SK-N-SH treated with all-trans-retinoic acid at 6 μM for 48 hours (cell line): ENCODE measurements around the gene C4orf51.

Experiments
- ATAC-seq: fragments of 200-7000 bp; cut with Tn5 transposase; 3 replicates; pipeline ENCODE4 v1.9.1; 2020; ENCODE audit warnings: mild to moderate bottlenecking, moderate library complexity
- ARNTL ChIP-seq: fragments of 450-650 bp; formaldehyde crosslinking; IDR thresholded peaks from 2 replicates; pipeline ENCODE4 v1.5.0; 2020; ENCODE audit warnings: low read depth, mild to moderate bottlenecking, moderate library complexity, borderline replicate concordance
- BACH2 ChIP-seq: fragments of 250-450 bp; sonication (Bioruptor Pico); IDR thresholded peaks from 2 replicates; pipeline ENCODE4 v1.9.0; 2021; ENCODE audit warnings: mild to moderate bottlenecking, borderline replicate concordance
- CREB5 ChIP-seq: fragments of 250-450 bp; sonication (Bioruptor Pico); IDR thresholded peaks from 2 replicates; pipeline ENCODE4 v1.5.1; 2020; ENCODE audit warnings: low read depth, mild to moderate bottlenecking, moderate library complexity
- CSDC2 ChIP-seq: fragments of 250-450 bp; sonication (Bioruptor Pico); IDR thresholded peaks from 2 replicates; pipeline ENCODE4 v1.5.0; 2020; ENCODE audit warnings: mild to moderate bottlenecking, moderate library complexity
- CSRNP3 ChIP-seq: fragments of 250-450 bp; sonication (Bioruptor Pico); IDR thresholded peaks from 2 replicates; pipeline ENCODE4 v1.5.1; 2021; ENCODE audit warnings: mild to moderate bottlenecking, moderate library complexity
- GLIS3 ChIP-seq: fragments of 250-450 bp; sonication (Bioruptor Pico); IDR thresholded peaks from 2 replicates; pipeline ENCODE4 v1.5.0; 2020; ENCODE audit warnings: mild to moderate bottlenecking, moderate library complexity
- ISL1 ChIP-seq: fragments of 250-450 bp; sonication (Bioruptor Pico); IDR thresholded peaks from 2 replicates; pipeline ENCODE4 v2.1.2; 2022; ENCODE audit warnings: mild to moderate bottlenecking, moderate library complexity
- OSR1 ChIP-seq: fragments of 250-450 bp; sonication (Bioruptor Pico); IDR thresholded peaks from 2 replicates; pipeline ENCODE4 v1.8.0; 2022; ENCODE audit warnings: moderate library complexity, mild to moderate bottlenecking, inconsistent platforms
- PATZ1 ChIP-seq: fragments of 250-450 bp; sonication (Bioruptor Pico); IDR thresholded peaks from 2 replicates; pipeline ENCODE4 v1.8.0; 2020; ENCODE audit warnings: mild to moderate bottlenecking, moderate library complexity, borderline replicate concordance
- POU6F1 ChIP-seq: fragments of 250-450 bp; sonication (Bioruptor Pico); IDR thresholded peaks from 2 replicates; pipeline ENCODE4 v1.8.0; 2021; ENCODE audit warnings: low read depth, mild to moderate bottlenecking, moderate library complexity, borderline replicate concordance
- RARB ChIP-seq: fragments of 250-450 bp; sonication (Bioruptor Pico); IDR thresholded peaks from 2 replicates; pipeline ENCODE4 v1.8.0; 2021; ENCODE audit warnings: mild to moderate bottlenecking, moderate library complexity
- SNAI2 ChIP-seq: fragments of 250-450 bp; sonication (Bioruptor Pico); IDR thresholded peaks from 2 replicates; pipeline ENCODE4 v1.5.0; 2020; ENCODE audit warnings: mild to moderate bottlenecking, moderate library complexity
- TCF4 ChIP-seq: fragments of 250-450 bp; sonication (Bioruptor Pico); IDR thresholded peaks from 2 replicates; pipeline ENCODE4 v1.8.0; 2021; ENCODE audit warnings: mild to moderate bottlenecking, moderate library complexity, borderline replicate concordance
- TOX ChIP-seq: fragments of 250-450 bp; sonication (Bioruptor Pico); IDR thresholded peaks from 2 replicates; pipeline ENCODE4 v1.8.0; 2021; ENCODE audit warnings: mild to moderate bottlenecking, moderate library complexity, borderline replicate concordance
- TSHZ2 ChIP-seq: fragments of 250-450 bp; sonication (Bioruptor Pico); IDR thresholded peaks from 2 replicates; pipeline ENCODE4 v1.5.0; 2020; ENCODE audit warnings: mild to moderate bottlenecking, moderate library complexity
- ZFP3 ChIP-seq: fragments of 250-450 bp; sonication (Bioruptor Pico); IDR thresholded peaks from 2 replicates; pipeline ENCODE4 v1.5.0; 2020; ENCODE audit warnings: mild to moderate bottlenecking, moderate library complexity
- ZNF565 ChIP-seq: fragments of 450-650 bp; formaldehyde crosslinking; conservative IDR thresholded peaks from 2 replicates; pipeline ENCODE4 v1.5.0; 2020; ENCODE audit warnings: low read depth, mild to moderate bottlenecking, moderate library complexity

Gene C4orf51

GRCh38 chr4:145670422-145670821, 9.5 kb upstream of the C4orf51 start:
- ATAC-seq: no peak
- TF ChIP-seq PATZ1 (CRISPR knock-in tag) (no peak), CSDC2 (CRISPR knock-in tag) (no peak), ARNTL (CRISPR knock-in tag) (no peak), TOX (CRISPR knock-in tag) (no peak), ZFP3 (CRISPR knock-in tag) (no peak), CSRNP3 (no peak), BACH2 (no peak), ZNF565 (CRISPR knock-in tag) (no peak), SNAI2 (no peak), OSR1 (CRISPR knock-in tag) (no peak), ISL1 (CRISPR knock-in tag) (no peak), TSHZ2 (CRISPR knock-in tag) (no peak), TCF4 (CRISPR knock-in tag) (no peak), POU6F1 (CRISPR knock-in tag) (no peak), RARB (CRISPR knock-in tag) (no peak)

- ATAC-seq: peak; percentile 98
- TF ChIP-seq GLIS3 (CRISPR knock-in tag): no peak
These were observed 426 bp upstream of the C4orf51 start for GRCh38 chr4:145679520-145679919.

GRCh38 chr4:145680902-145681301, 956 bp downstream of the C4orf51 start:
- TF ChIP-seq RARB (CRISPR knock-in tag): no peak
- ATAC-seq: no peak

- ATAC-seq: no peak
These were observed 1.6 kb downstream of the C4orf51 start for GRCh38 chr4:145681518-145681917.

More at GRCh38 chr4:145681518-145681917, 1.6 kb downstream of the C4orf51 start:
- TF ChIP-seq PATZ1 (CRISPR knock-in tag) (no peak), ISL1 (CRISPR knock-in tag) (no peak), CREB5 (CRISPR knock-in tag) (no peak), RARB (CRISPR knock-in tag) (no peak), TOX (CRISPR knock-in tag) (no peak)
